Measurements from ENCODE around the gene TNS2. TPM values are rescaled to one million over a fixed set of nuclear protein-coding genes. Genes with fewer than 3 reads are reported as not detected.

Gene TNS2
- total RNA-seq, 4 donors from 2014 or later: 10.8 to 82.0 (median 20.8) TPM

DNA sequence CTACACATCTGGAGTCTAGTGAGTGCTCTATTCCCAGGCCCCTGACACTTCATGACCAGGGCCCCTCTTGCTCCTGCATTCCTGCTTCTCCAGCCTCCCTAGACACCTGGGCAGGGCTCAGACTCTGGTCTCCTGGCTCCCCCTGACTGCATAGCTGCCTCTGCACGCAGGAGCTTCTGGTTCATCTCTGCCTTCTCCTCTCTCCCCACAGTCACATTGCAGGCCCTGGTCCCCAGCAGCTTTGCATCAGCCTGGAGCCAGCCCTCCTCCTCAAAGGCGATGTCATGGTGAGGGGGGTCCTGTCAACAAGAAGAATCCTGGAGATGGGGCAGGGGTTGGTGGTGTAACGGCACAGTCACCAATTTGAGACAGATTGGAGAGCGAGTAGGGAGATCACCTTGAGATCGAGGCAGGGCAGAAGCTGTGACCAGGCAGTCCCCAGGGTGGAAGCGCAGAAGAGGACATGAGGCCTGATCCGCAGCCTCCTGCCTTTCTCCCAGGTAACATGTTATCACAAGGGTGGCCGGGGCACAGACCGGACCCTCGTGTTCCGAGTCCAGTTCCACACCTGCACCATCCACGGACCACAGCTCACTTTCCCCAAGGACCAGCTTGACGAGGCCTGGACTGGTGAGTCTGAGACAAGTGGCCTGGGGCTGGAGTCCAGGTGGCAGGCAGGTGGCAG is 8.1 kb downstream of the TNS2 start:
- intact Hi-C loops (cut with DNase I): no loop called here
- Histone ChIP-seq H3K9me3 (no peaks in the 10 kb centered on the region), H3K27ac (peak overlapping the region in 2 of 4 donors; percentile 6 to 81), H3K27me3 (no peaks in the 10 kb centered on the region), H3K4me3 (no peak overlapping the region), H3K4me1 (peaks cover 12 to 89% (median 50%) of the 10 kb centered on the region in 3 donors), H3K36me3 (peaks cover 0 to 80% (median 20%) of the 10 kb centered on the region in 3 donors)
- no peak for DNase-seq
- TF ChIP-seq POLR2A (IDR thresholded peaks at IDR 0.05): no peak
- TF ChIP-seq, protein P1, sequence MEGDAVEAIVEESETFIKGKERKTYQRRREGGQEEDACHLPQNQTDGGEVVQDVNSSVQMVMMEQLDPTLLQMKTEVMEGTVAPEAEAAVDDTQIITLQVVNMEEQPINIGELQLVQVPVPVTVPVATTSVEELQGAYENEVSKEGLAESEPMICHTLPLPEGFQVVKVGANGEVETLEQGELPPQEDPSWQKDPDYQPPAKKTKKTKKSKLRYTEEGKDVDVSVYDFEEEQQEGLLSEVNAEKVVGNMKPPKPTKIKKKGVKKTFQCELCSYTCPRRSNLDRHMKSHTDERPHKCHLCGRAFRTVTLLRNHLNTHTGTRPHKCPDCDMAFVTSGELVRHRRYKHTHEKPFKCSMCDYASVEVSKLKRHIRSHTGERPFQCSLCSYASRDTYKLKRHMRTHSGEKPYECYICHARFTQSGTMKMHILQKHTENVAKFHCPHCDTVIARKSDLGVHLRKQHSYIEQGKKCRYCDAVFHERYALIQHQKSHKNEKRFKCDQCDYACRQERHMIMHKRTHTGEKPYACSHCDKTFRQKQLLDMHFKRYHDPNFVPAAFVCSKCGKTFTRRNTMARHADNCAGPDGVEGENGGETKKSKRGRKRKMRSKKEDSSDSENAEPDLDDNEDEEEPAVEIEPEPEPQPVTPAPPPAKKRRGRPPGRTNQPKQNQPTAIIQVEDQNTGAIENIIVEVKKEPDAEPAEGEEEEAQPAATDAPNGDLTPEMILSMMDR (IDR thresholded peaks at IDR 0.05): no peak
- 77 to 86% methylated on average over 6 to 7 of the region's 13 CpGs for WGBS, 2 donors

DNA sequence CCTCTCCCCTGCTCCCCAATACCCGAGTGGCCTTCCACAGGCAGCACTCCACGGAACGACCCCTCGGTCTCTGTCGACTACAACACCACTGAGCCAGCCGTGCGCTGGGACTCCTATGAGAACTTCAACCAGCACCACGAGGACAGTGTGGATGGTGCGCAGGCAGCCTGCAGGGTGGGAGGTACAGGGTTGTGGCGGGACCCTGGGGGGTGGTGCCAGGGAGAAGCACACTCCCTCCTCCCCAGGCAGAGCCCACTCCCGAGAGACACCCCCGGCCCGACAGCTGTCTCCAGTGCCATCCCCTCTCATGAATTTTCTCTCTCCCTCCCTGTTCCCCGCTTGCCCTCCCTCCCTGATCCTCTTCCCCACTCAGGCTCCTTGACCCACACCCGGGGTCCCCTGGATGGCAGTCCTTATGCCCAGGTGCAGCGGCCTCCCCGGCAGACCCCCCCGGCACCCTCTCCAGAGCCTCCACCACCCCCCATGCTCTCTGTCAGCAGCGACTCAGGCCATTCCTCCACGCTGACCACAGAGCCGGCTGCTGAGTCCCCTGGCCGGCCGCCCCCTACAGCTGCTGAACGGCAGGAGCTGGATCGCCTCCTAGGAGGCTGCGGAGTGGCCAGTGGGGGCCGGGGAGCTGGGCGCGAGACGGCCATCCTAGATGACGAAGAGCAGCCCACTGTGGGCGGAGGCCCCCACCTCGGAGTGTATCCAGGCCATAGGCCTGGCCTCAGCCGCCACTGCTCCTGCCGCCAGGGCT is 9.0 kb downstream of the TNS2 start:
- Histone ChIP-seq H3K27ac (peak overlapping the region in 2 of 4 donors; percentile 6 to 81), H3K4me1 (peaks cover 3 to 89% (median 51%) of the 10 kb centered on the region in 3 donors), H3K36me3 (peaks cover 0 to 89% (median 20%) of the 10 kb centered on the region in 3 donors), H3K4me3 (no peak overlapping the region), H3K27me3 (no peaks in the 10 kb centered on the region), H3K9me3 (no peaks in the 10 kb centered on the region)
- no peak for DNase-seq
- intact Hi-C loops (cut with DNase I): no loop called here
- WGBS, 2 donors: 67 to 78% methylated on average over 7 to 9 of the region's 35 CpGs
- no peak for TF ChIP-seq POLR2A (IDR thresholded peaks at IDR 0.05)
- TF ChIP-seq, protein P1 (IDR thresholded peaks at IDR 0.05): no peak

DNA sequence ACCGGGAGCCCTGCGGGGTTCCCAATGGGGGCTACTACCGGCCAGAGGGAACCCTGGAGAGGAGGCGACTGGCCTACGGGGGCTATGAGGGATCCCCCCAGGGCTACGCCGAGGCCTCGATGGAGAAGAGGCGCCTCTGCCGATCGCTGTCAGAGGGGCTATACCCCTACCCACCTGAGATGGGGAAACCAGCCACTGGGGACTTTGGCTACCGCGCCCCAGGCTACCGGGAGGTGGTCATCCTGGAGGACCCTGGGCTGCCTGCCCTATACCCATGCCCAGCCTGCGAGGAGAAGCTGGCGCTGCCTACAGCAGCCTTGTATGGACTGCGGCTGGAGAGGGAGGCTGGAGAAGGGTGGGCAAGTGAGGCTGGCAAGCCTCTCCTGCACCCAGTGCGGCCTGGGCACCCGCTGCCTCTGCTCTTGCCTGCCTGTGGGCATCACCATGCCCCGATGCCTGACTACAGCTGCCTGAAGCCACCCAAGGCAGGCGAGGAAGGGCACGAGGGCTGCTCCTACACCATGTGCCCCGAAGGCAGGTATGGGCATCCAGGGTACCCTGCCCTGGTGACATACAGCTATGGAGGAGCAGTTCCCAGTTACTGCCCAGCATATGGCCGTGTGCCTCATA is 9.7 kb downstream of the TNS2 start:
- Histone ChIP-seq H3K4me3 (no peak overlapping the region), H3K27me3 (no peaks in the 10 kb centered on the region), H3K4me1 (peaks cover 0 to 89% (median 52%) of the 10 kb centered on the region in 3 donors), H3K27ac (peak overlapping the region in 2 of 4 donors; percentile 6 to 81), H3K9me3 (no peaks in the 10 kb centered on the region), H3K36me3 (peaks cover under 1 to 96% (median 20%) of the 10 kb centered on the region in 3 donors)
- intact Hi-C loops (cut with DNase I): no loop called here
- no peak for TF ChIP-seq POLR2A (IDR thresholded peaks at IDR 0.05)
- TF ChIP-seq, protein P1 (IDR thresholded peaks at IDR 0.05): no peak
- 87% methylated on average over 3 of the region's 24 CpGs; no CpG with 5 or more reads in 1 of the 2 donors for WGBS, 2 donors
- DNase-seq: no peak

DNA sequence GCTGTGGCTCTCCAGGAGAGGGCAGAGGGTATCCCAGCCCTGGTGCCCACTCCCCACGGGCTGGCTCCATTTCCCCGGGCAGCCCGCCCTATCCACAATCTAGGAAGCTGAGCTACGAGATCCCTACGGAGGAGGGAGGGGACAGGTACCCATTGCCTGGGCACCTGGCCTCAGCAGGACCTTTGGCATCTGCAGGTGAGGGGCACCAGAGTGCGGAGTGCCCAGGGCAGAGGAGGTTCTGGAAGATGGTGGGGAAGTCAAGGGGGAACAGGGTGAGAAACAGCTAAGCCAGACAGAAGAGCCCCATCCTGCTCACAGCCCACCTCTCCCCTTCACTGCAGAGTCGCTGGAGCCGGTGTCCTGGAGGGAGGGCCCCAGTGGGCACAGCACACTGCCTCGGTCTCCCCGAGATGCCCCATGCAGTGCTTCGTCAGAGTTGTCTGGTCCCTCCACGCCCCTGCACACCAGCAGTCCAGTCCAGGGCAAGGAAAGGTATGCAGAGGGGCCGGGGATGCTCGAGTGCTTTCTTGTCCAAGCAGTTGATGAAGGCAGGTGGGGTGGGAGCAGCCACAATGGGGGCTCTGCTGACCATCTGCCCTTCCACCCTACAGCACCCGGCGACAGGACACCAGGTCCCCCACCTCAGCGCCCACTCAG is 10.3 kb downstream of the TNS2 start:
- no peak overlapping the region for H3K4me3 ChIP-seq
- H3K27ac ChIP-seq: peak overlapping the region in 3 of 4 donors; percentile 68 to 81 (median 74)
- H3K9me3 ChIP-seq: no peaks in the 10 kb centered on the region
- H3K27me3 ChIP-seq: no peaks in the 10 kb centered on the region
- no peak for DNase-seq
- H3K4me1 ChIP-seq: peaks cover 0 to 89% (median 51%) of the 10 kb centered on the region in 3 donors
- peaks cover 6 to 100% (median 20%) of the 10 kb centered on the region in 3 donors for H3K36me3 ChIP-seq
- WGBS, 2 donors: 65 to 86% methylated on average over 2 to 14 of the region's 17 CpGs
- peak in 1 of 4 donors; percentile 6 for TF ChIP-seq POLR2A (IDR thresholded peaks at IDR 0.05)
- TF ChIP-seq, protein P1 (IDR thresholded peaks at IDR 0.05): no peak
- intact Hi-C loops (cut with DNase I): no loop called here
